Ishikawa (cell line): ENCODE measurements around the gene RNF217.

Experiments
- REST ChIP-seq: IDR thresholded peaks from 2 replicates; pipeline ENCODE4 v1.6.1; 2012; ENCODE audit warnings: low read depth, mild to moderate bottlenecking
- TAF1 ChIP-seq: IDR thresholded peaks from 2 replicates; pipeline ENCODE4 v1.6.1; 2012; ENCODE audit warnings: low read depth, mild to moderate bottlenecking
- TEAD4 ChIP-seq: IDR thresholded peaks from 2 replicates; pipeline ENCODE4 v1.6.1; 2012
- YY1 ChIP-seq: IDR thresholded peaks from 2 replicates; pipeline ENCODE4 v1.6.1; 2012; ENCODE audit warnings: low read depth
- ZBTB7A ChIP-seq: IDR thresholded peaks from 2 replicates; pipeline ENCODE4 v1.6.1; 2012; ENCODE audit warnings: low read depth

- TF ChIP-seq ZBTB7A, result no peak
- TF ChIP-seq TEAD4, result no peak
- TF ChIP-seq YY1, result no peak
- TF ChIP-seq TAF1, result no peak
- no peak for TF ChIP-seq REST
Observed at GRCh38 chr6:125101128-125101527, 138.9 kb downstream of the RNF217 start.
